Hepatocyte (in vitro differentiated cells): Measurements from ENCODE around the gene PZP. TPM values are rescaled to one million over a fixed set of nuclear protein-coding genes. Genes with fewer than 3 reads are reported as not detected.
"Not testable (repeated sequence)": the region's sequence is repeated elsewhere in the genome, so short reads cannot be mapped to it uniquely, and the experiment has no call there.

ENCODE experiments used
- DNase-seq: peaks from one replicate; pipeline ENCODE4 v3.0.0-alpha.2; 2016; ENCODE audit warnings: low spot score
- H2AFZ ChIP-seq: fragments of 200-600 bp; sonication (generic); 2 replicates; pipeline ENCODE4 v1.6.0; 2016; ENCODE audit warnings: antibody characterized with exemption, mild to moderate bottlenecking
- H3K27ac ChIP-seq: fragments of 200-600 bp; sonication (generic); 2 replicates; pipeline ENCODE4 v1.5.1; 2016; ENCODE audit warnings: mild to moderate bottlenecking
- H3K27me3 ChIP-seq: fragments of 200-600 bp; sonication (generic); 2 replicates; pipeline ENCODE4 v1.6.1; 2016
- H3K36me3 ChIP-seq: fragments of 200-600 bp; sonication (generic); replicated peaks from 2 replicates; pipeline ENCODE4 v1.5.1; 2016; ENCODE audit warnings: low read depth; ENCODE audit not compliant: insufficient read depth
- H3K4me1 ChIP-seq: fragments of 200-600 bp; sonication (generic); 2 replicates; pipeline ENCODE4 v1.5.1; 2016; ENCODE audit warnings: mild to moderate bottlenecking, moderate library complexity; ENCODE audit not compliant: insufficient read depth
- H3K4me2 ChIP-seq: fragments of 200-600 bp; sonication (generic); 2 replicates; pipeline ENCODE4 v1.6.0; 2016
- H3K4me3 ChIP-seq: fragments of 200-600 bp; sonication (generic); 2 replicates; pipeline ENCODE4 v1.5.1; 2016; ENCODE audit warnings: mild to moderate bottlenecking
- H3K79me2 ChIP-seq: fragments of 200-600 bp; sonication (generic); 2 replicates; pipeline ENCODE4 v1.6.0; 2017; ENCODE audit warnings: mild to moderate bottlenecking
- H3K9me2 ChIP-seq: fragments of 200-600 bp; sonication (generic); replicated peaks from 2 replicates; pipeline ENCODE4 v1.6.0; 2017; ENCODE audit warnings: mild to moderate bottlenecking; ENCODE audit not compliant: insufficient read depth
- H3K9me3 ChIP-seq: fragments of 200-600 bp; sonication (generic); 2 replicates; pipeline ENCODE4 v1.5.1; 2016; ENCODE audit warnings: low read depth, mild to moderate bottlenecking
- H4K20me1 ChIP-seq: fragments of 200-600 bp; sonication (generic); 2 replicates; pipeline ENCODE4 v1.6.0; 2016; ENCODE audit warnings: mild to moderate bottlenecking; ENCODE audit not compliant: insufficient read depth, poor library complexity, severe bottlenecking
- EZH2 ChIP-seq: fragments of 200-600 bp; sonication (generic); IDR thresholded peaks from 2 replicates; pipeline ENCODE4 v1.6.1; 2016; ENCODE audit warnings: antibody characterized with exemption, mild to moderate bottlenecking, borderline replicate concordance
- EZH2phosphoT487 ChIP-seq: fragments of 200-600 bp; sonication (generic); IDR thresholded peaks from one replicate; pipeline ENCODE4 v1.6.1; 2018; ENCODE audit warnings: antibody characterized with exemption, mild to moderate bottlenecking, low read depth, moderate library complexity; ENCODE audit not compliant: unreplicated experiment, severe bottlenecking
- WGBS: methylation state at CpG from one replicate; pipeline ENCODE4 v1.1.6; 2016; ENCODE audit warnings: low lambda C conversion rate; ENCODE audit errors: missing lambda C conversion rate; 5-methylcytosine and 5-hydroxymethylcytosine counted together
- polyA plus RNA-seq: library from polyadenylated mRNA; unstranded; fragments of >200 nt; fragmentation: Nextera tagmentation; extraction: Ambion mirVana; gene quantifications from 2 replicates; pipeline ENCODE4 v1.2.1, GENCODE V29; 2016
- total RNA-seq: library from RNA; depleted of rRNA; stranded (reverse); fragments of >200 nt; gene quantifications from 2 replicates; pipeline ENCODE4 v1.2.3, GENCODE V29; 2014
- TF ChIP-seq, protein P1 (sequence below): fragments of 200-600 bp; sonication (generic); IDR thresholded peaks from 2 replicates; pipeline ENCODE4 v1.5.1; 2016; ENCODE audit warnings: antibody characterized with exemption, mild to moderate bottlenecking; ENCODE audit not compliant: poor library complexity

The PZP gene
- total and polyA plus RNA-seq, 2 experiments from 2014 or later: 0.10 to 0.45 TPM

DNA sequence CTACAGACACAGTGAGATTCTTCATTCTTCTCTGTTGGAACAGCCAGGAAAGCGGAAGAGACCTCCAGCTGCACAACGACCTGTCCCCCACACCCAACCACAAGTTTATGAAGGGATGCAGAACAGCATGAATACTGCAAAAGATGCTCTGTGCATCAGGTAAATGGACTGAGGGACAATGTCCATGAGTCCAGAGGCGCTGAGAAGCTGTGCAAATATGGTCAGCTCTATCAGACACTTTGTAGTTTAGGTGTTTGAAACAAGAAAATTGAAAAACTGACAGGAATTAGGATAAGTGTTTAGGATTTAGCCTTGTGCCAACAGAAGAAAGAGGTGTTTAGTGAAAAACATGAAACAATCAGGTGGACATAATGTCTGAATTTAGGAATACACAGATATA lies 33.1 kb upstream of the PZP start:
- Histone ChIP-seq H3K36me3 (no peaks in the 10 kb centered on the region), H3K27ac (no peak overlapping the region)

GRCh38 chr12:9240776-9241175 lies 32.6 kb upstream of the PZP start:
- Histone ChIP-seq H3K9me2 (no peaks in the 10 kb centered on the region), H3K4me1 (no peaks in the 10 kb centered on the region), H3K79me2 (no peaks in the 10 kb centered on the region), H3K9me3 (no peaks in the 10 kb centered on the region), H3K36me3 (no peaks in the 10 kb centered on the region), H3K4me3 (no peak overlapping the region), H2AFZ (no peak overlapping the region), H3K4me2 (no peak overlapping the region), H4K20me1 (no peaks in the 10 kb centered on the region), H3K27me3 (no peaks in the 10 kb centered on the region), H3K27ac (no peak overlapping the region)
- DNase-seq: no peak
- WGBS: 93% methylated on average over 5 of the region's 5 CpGs
- TF ChIP-seq EZH2: no peak
- TF ChIP-seq, protein P1, sequence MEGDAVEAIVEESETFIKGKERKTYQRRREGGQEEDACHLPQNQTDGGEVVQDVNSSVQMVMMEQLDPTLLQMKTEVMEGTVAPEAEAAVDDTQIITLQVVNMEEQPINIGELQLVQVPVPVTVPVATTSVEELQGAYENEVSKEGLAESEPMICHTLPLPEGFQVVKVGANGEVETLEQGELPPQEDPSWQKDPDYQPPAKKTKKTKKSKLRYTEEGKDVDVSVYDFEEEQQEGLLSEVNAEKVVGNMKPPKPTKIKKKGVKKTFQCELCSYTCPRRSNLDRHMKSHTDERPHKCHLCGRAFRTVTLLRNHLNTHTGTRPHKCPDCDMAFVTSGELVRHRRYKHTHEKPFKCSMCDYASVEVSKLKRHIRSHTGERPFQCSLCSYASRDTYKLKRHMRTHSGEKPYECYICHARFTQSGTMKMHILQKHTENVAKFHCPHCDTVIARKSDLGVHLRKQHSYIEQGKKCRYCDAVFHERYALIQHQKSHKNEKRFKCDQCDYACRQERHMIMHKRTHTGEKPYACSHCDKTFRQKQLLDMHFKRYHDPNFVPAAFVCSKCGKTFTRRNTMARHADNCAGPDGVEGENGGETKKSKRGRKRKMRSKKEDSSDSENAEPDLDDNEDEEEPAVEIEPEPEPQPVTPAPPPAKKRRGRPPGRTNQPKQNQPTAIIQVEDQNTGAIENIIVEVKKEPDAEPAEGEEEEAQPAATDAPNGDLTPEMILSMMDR: no peak
- no peak for TF ChIP-seq EZH2phosphoT487

More for the DNA sequence above, 33.1 kb upstream of the PZP start:
- no peak overlapping the region for H3K4me2 ChIP-seq
- H3K79me2 ChIP-seq: no peaks in the 10 kb centered on the region
- no peaks in the 10 kb centered on the region for H3K9me2 ChIP-seq
- no peak overlapping the region for H2AFZ ChIP-seq
- WGBS: 78% methylated on average over 3 of the region's 3 CpGs
- TF ChIP-seq, protein P1: no peak
- TF ChIP-seq EZH2phosphoT487: no peak
- TF ChIP-seq EZH2: no peak
- no peaks in the 10 kb centered on the region for H3K27me3 ChIP-seq
- DNase-seq: no peak
- H4K20me1 ChIP-seq: no peaks in the 10 kb centered on the region
- no peaks in the 10 kb centered on the region for H3K4me1 ChIP-seq
- H3K4me3 ChIP-seq: no peak overlapping the region
- H3K9me3 ChIP-seq: no peaks in the 10 kb centered on the region

GRCh38 chr12:9240004-9240635 lies 31.9 kb upstream of the PZP start:
- H3K36me3 ChIP-seq, H3K9me3 ChIP-seq, H3K79me2 ChIP-seq, DNase-seq, H3K4me2 ChIP-seq, H3K9me2 ChIP-seq, H3K27me3 ChIP-seq, H2AFZ ChIP-seq, H3K4me3 ChIP-seq, H3K27ac ChIP-seq, H3K4me1 ChIP-seq, H4K20me1 ChIP-seq: not testable (repeated sequence)
- WGBS: 96% methylated on average over 32 of the region's 33 CpGs

DNA sequence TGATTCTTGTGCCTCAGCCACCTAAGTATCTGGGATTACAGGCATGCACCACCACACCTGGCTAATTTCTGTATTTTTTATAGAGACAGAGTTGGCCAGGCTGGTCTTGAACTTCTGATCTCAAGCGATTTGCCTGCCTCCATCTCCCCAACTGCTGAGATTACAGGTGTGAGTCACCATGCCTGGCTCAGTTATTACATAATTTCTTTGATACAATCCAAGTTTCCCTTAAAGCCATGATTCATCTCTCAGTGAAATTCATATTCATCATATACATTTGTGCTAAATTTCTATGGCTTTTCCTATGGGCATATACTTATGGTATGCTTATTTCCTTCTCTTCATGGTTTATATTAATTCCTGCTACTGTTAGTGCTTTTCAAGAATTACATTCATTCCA lies 29.1 kb upstream of the PZP start:
- Histone ChIP-seq H3K4me1 (no peaks in the 10 kb centered on the region), H4K20me1 (no peaks in the 10 kb centered on the region), H3K79me2 (no peaks in the 10 kb centered on the region), H2AFZ (no peak overlapping the region), H3K9me2 (no peaks in the 10 kb centered on the region), H3K36me3 (no peaks in the 10 kb centered on the region), H3K27ac (no peak overlapping the region), H3K9me3 (no peaks in the 10 kb centered on the region), H3K4me3 (no peak overlapping the region), H3K27me3 (no peaks in the 10 kb centered on the region), H3K4me2 (no peak overlapping the region)
- no peak for DNase-seq
- WGBS: 91% methylated on average over 1 of the region's 1 CpG
- TF ChIP-seq, protein P1: no peak
- TF ChIP-seq EZH2: no peak
- no peak for TF ChIP-seq EZH2phosphoT487
